ENCODE data around the gene PRDM10.

The PRDM10 gene

DNA sequence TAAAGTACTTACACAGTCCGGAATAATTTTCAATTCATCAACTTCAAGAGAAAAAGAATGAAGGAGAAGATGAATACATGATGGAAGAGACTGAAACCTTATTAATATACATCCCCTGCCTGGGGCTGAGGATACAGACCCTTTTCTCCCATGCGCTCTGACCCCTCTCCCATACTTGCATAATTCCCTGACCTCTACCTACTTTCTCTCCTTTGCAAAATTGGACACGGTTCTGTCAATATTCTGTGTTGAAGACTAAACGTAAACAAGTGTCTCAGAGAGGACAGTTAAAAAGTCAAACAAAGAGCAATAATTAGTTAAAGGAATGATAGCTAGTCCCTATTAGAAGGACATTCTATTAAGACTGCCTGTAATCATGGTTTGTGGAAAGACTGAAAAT is 7.5 kb downstream of the PRDM10 start:
- H3K4me3 ChIP-seq (replicated peaks in 1 of 2; ENCODE audit: low read depth in 2 of 2, low read length in 2 of 2) = no peak overlapping the region
- TF ChIP-seq, protein P1, sequence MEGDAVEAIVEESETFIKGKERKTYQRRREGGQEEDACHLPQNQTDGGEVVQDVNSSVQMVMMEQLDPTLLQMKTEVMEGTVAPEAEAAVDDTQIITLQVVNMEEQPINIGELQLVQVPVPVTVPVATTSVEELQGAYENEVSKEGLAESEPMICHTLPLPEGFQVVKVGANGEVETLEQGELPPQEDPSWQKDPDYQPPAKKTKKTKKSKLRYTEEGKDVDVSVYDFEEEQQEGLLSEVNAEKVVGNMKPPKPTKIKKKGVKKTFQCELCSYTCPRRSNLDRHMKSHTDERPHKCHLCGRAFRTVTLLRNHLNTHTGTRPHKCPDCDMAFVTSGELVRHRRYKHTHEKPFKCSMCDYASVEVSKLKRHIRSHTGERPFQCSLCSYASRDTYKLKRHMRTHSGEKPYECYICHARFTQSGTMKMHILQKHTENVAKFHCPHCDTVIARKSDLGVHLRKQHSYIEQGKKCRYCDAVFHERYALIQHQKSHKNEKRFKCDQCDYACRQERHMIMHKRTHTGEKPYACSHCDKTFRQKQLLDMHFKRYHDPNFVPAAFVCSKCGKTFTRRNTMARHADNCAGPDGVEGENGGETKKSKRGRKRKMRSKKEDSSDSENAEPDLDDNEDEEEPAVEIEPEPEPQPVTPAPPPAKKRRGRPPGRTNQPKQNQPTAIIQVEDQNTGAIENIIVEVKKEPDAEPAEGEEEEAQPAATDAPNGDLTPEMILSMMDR (IDR thresholded peaks at IDR 0.05; ENCODE audit: low read depth, low read length) = no peak
- DNase-seq (ENCODE audit: low read depth in 2 of 2) = no peak

DNA sequence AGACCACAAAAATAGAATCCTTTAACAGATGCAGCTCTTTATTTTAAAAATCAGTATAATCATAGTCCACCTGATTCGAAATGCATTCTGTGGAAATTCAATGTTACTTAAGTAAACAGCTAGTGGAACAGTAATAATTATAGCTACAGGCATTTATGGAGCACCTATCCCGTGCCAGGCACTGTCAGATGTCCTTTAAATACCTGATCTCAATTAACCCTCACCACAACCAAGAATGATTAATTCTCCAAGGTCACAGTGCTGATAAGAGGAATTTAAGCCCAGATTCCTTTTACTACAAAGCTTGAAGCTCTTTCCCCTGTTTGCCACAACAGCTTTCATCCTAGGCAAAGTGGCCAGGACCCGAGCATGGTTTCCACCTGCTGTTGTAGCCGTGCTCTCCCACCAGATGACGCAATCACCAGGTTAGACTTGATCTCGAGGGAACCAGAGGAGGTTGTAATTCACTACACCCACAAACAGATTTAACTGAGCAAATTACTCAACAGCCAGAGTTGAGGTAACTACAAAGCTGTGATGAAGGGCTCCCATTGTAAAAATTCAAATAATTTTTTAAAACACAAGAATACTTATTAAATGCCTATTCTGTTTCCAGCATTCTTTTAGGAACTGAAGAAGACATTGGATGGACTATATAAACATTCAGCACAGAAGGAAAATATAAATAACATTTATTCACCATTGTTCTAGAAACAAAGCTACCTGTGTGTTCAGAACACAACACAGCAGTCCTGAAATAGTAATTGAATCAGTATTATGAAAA is 10.3 kb downstream of the PRDM10 start:
- TF ChIP-seq, protein P1 (IDR thresholded peaks at IDR 0.05; ENCODE audit: low read depth, low read length) = no peak
- H3K4me3 ChIP-seq (replicated peaks in 1 of 2; ENCODE audit: low read depth in 2 of 2, low read length in 2 of 2) = no peak overlapping the region
- peak; percentile 18 to 28 for DNase-seq (ENCODE audit: low read depth in 2 of 2)

DNA sequence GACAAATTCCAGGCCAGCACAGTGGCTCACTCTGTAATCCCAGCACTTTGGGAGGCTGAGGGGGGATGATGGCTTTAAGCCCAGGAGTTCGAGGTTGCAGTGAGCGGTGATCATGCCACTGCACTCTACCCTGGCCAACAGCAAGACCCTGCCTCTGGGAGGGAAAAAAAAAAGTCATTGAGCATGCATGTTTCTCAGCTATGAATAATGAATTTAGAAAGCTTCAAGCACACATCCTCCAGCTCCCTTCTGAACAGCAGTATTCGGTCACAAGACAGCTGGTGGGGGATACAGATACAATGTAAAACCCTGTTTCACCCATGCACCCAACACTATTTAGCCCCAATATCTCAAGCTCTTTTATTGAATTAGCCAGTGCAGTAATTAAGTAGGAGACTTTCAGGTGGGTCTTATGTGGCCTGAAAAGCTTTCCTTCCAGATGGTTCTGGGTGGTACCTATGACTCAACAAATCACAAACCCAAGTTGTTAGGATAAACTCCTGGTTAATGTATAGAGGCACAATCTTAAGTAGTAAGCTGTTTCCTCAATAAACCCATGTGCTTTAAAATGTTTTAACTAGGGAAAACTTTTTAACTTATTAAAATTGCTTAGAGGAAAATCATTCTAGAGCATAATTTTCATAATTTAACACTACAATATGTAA is 13.4 kb downstream of the PRDM10 start:
- no peak for DNase-seq (ENCODE audit: low read depth in 2 of 2)
- no peak overlapping the region for H3K4me3 ChIP-seq (replicated peaks in 1 of 2; ENCODE audit: low read depth in 2 of 2, low read length in 2 of 2)
- TF ChIP-seq, protein P1 (IDR thresholded peaks at IDR 0.05; ENCODE audit: low read depth, low read length) = no peak

DNA sequence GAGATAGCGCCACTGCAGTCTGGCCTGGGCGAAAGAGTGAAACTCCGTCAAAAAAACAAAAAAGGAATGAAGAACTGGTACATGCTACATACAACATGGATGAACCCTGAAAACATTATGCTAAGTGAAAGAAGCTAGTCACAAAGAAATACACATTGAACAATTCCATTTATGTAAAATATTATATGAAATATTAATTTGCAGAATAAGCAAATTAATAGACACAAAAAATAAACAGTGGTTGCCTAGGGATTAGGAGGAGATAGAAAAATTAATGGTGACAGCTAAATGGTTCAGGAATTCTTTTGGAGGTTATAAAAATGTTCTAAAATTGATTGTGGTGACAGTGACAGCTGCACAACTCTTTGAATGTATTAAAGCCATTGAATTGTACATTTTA is 14.7 kb downstream of the PRDM10 start:
- TF ChIP-seq, protein P1 (IDR thresholded peaks at IDR 0.05; ENCODE audit: low read depth, low read length) = no peak

DNA sequence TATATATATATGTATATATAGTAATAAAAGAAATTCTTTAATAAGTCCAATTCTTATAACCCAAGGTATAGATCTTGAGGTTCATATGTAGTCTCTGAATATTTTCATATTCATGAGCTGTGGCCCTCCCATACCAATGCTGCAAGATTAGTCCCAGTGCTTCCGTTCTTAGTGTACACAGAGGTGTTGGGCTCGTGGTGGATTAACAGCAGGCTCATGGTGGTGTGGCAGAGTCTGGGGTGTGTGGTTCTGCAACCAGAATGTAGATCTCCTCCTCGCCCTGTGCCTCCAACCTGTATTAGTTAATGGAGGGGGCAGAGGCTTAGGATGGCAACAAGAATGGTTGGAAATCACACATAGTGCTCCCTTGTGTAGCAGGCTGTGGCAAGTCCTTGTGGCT is 16.8 kb downstream of the PRDM10 start:
- no peak overlapping the region for H3K4me3 ChIP-seq (replicated peaks in 1 of 2; ENCODE audit: low read depth in 2 of 2, low read length in 2 of 2)
- DNase-seq (ENCODE audit: low read depth in 2 of 2) = no peak
- TF ChIP-seq, protein P1 (IDR thresholded peaks at IDR 0.05; ENCODE audit: low read depth, low read length) = no peak

More for the DNA sequence above, 14.7 kb downstream of the PRDM10 start:
- no peak overlapping the region for H3K4me3 ChIP-seq (replicated peaks in 1 of 2; ENCODE audit: low read depth in 2 of 2, low read length in 2 of 2)
- no peak for DNase-seq (ENCODE audit: low read depth in 2 of 2)

DNA sequence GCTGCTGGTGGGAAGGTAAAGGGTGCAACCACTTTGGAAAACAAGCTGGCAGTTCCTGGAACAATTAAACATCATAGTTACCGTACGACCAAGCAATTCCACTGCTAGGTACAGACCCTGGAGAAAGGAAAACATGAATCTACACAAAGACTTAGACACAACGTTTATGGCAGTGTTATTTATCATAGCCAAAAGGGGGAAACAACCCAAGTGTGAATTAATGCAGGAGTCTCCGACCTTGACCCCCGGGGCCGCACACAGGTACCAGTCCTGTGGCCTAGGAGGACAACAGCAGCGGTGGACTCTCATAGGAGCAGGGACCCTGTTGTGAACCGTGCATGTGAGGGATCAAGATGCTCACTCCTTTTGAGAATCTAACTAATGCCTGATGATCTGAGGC is 22.5 kb downstream of the PRDM10 start:
- no peak for DNase-seq (ENCODE audit: low read depth in 2 of 2)
- no peak overlapping the region for H3K4me3 ChIP-seq (replicated peaks in 1 of 2; ENCODE audit: low read depth in 2 of 2, low read length in 2 of 2)
- TF ChIP-seq, protein P1 (IDR thresholded peaks at IDR 0.05; ENCODE audit: low read depth, low read length) = no peak
